Uterus (tissue), 4 donors: ENCODE measurements around the gene MYD88. TPM values are rescaled to one million over a fixed set of nuclear protein-coding genes. Genes with fewer than 3 reads are reported as not detected.

Source experiments
- DNase-seq, 2 donors: peaks; one replicate each; pipeline ENCODE4 v3.0.0-alpha.2; 2019 to 2020
- H3K27ac ChIP-seq, 2 donors: fragments of 200-600 bp; sonication (generic); 1 replicate in 1 of 2; 2 replicates in 1 of 2; pipeline ENCODE4 v1.5.1; 2016 to 2018
- H3K27me3 ChIP-seq, 2 donors: fragments of 200-600 bp; sonication (generic); one replicate each; pipeline ENCODE4 v1.5.1; 2018 to 2019; ENCODE audit warnings: control low read depth in 1 of 2
- H3K36me3 ChIP-seq, 2 donors: fragments of 200-600 bp; sonication (generic); one replicate each; pipeline ENCODE4 v1.5.1; 2019; ENCODE audit warnings: control low read depth in 1 of 2
- H3K4me1 ChIP-seq, 2 donors: fragments of 200-600 bp; sonication (generic); one replicate each; pipeline ENCODE4 v1.5.1; 2018 to 2019; ENCODE audit warnings: control low read depth in 1 of 2
- H3K4me3 ChIP-seq, 2 donors: fragments of 200-600 bp; sonication (generic); 1 replicate in 1 of 2; 2 replicates in 1 of 2; pipeline ENCODE4 v1.5.1; 2018 to 2019; ENCODE audit warnings: mild to moderate bottlenecking in 1 of 2
- H3K9me3 ChIP-seq, 2 donors: fragments of 200-600 bp; sonication (generic); one replicate each; pipeline ENCODE4 v1.5.1; 2019; ENCODE audit warnings: control low read depth in 1 of 2
- CTCF ChIP-seq, 4 experiments: fragments of 200-600 bp in 2 of 4; fragments of 450-650 bp in 2 of 4; sonication (generic) in 2 of 4; IDR thresholded peaks; one replicate each; pipeline ENCODE4 v1.5.1; 2016 to 2019; ENCODE audit warnings: antibody characterized with exemption in 4 of 4, mild to moderate bottlenecking in 2 of 4, moderate library complexity in 1 of 4
- POLR2A ChIP-seq, 2 donors: fragments of 450-650 bp; IDR thresholded peaks; one replicate each; pipeline ENCODE4 v1.6.1; 2016; ENCODE audit warnings: antibody characterized with exemption in 2 of 2, mild to moderate bottlenecking in 1 of 2, moderate library complexity in 1 of 2
- intact Hi-C: fragments of 100-400 bp; cut with DNase I; formaldehyde crosslinking; loops from one replicate; pipeline ENCODE4 v1.15.1; 2023; ENCODE audit warnings: low total_unique reads
- total RNA-seq, 4 donors: library from RNA; depleted of rRNA in 3 of 4; stranded (reverse); fragments of >200 nt in 3 of 4; gene quantifications; one replicate each; pipeline versions ENCODE4 v1.1.0 to v1.2.4, GENCODE V29; 2014 to 2023
- donor health status: DM: yes; HTN: yes; CAD: no.

MYD88 gene
- total RNA-seq, 4 donors from 2014 or later = 2.0 to 30.9 (median 22.3) TPM

- intact Hi-C loops = no loop called here
- Histone ChIP-seq H3K27ac (no peak overlapping the region), H3K4me1 (no peaks in the 10 kb centered on the region), H3K27me3 (no peaks in the 10 kb centered on the region), H3K4me3 (no peak overlapping the region), H3K36me3 (no peaks in the 10 kb centered on the region), H3K9me3 (no peaks in the 10 kb centered on the region)
- DNase-seq = no peak
- TF ChIP-seq CTCF (IDR thresholded peaks at IDR 0.05) (no peak), POLR2A (IDR thresholded peaks at IDR 0.05) (no peak)
Measured at GRCh38 chr3:38140326-38141172, 2.1 kb downstream of the MYD88 start.

GRCh38 chr3:38141173-38141951 lies 2.9 kb downstream of the MYD88 start:
- no peak for DNase-seq
- Histone ChIP-seq H3K27ac (no peak overlapping the region), H3K27me3 (no peaks in the 10 kb centered on the region), H3K4me3 (no peak overlapping the region), H3K4me1 (no peaks in the 10 kb centered on the region), H3K36me3 (no peaks in the 10 kb centered on the region), H3K9me3 (no peaks in the 10 kb centered on the region)
- no peak for TF ChIP-seq CTCF (IDR thresholded peaks at IDR 0.05)
- TF ChIP-seq POLR2A (IDR thresholded peaks at IDR 0.05) = no peak
- intact Hi-C loops = no loop called here

- Histone ChIP-seq H3K27ac (no peak overlapping the region), H3K9me3 (no peaks in the 10 kb centered on the region), H3K4me1 (no peaks in the 10 kb centered on the region), H3K27me3 (no peaks in the 10 kb centered on the region), H3K4me3 (no peak overlapping the region), H3K36me3 (no peaks in the 10 kb centered on the region)
- intact Hi-C loops = no loop called here
- no peak for DNase-seq
- no peak for TF ChIP-seq POLR2A (IDR thresholded peaks at IDR 0.05)
- no peak for TF ChIP-seq CTCF (IDR thresholded peaks at IDR 0.05)
Measured at GRCh38 chr3:38141952-38142273, 3.5 kb downstream of the MYD88 start.

- Histone ChIP-seq H3K4me3 (no peak overlapping the region), H3K9me3 (no peaks in the 10 kb centered on the region), H3K4me1 (no peaks in the 10 kb centered on the region), H3K27ac (no peak overlapping the region), H3K36me3 (no peaks in the 10 kb centered on the region), H3K27me3 (no peaks in the 10 kb centered on the region)
- TF ChIP-seq POLR2A (IDR thresholded peaks at IDR 0.05) (no peak), CTCF (IDR thresholded peaks at IDR 0.05) (no peak)
- intact Hi-C loops = no loop called here
- DNase-seq = no peak
Measured at GRCh38 chr3:38142959-38143358, 4.5 kb downstream of the MYD88 start.

- no peak for DNase-seq
- intact Hi-C loops = no loop called here
- no peak overlapping the region for H3K4me3 ChIP-seq
- H3K27me3 ChIP-seq = no peaks in the 10 kb centered on the region
- no peak overlapping the region for H3K27ac ChIP-seq
- TF ChIP-seq CTCF (IDR thresholded peaks at IDR 0.05) (no peak), POLR2A (IDR thresholded peaks at IDR 0.05) (no peak)
- no peaks in the 10 kb centered on the region for H3K4me1 ChIP-seq
- H3K9me3 ChIP-seq = no peaks in the 10 kb centered on the region
- no peaks in the 10 kb centered on the region for H3K36me3 ChIP-seq
Measured at GRCh38 chr3:38143511-38143910, 5.0 kb downstream of the MYD88 start.
